Upper lobe of right lung (tissue), 1 donor: Measurements from ENCODE around the gene INMT. TPM values are rescaled to one million over a fixed set of nuclear protein-coding genes. Genes with fewer than 3 reads are reported as not detected.
"Not testable (repeated sequence)": the region's sequence is repeated elsewhere in the genome, so short reads cannot be mapped to it uniquely, and the experiment has no call there.

Source experiments
- ATAC-seq: fragments of 200-7000 bp; cut with Tn5 transposase; one replicate; pipeline ENCODE4 v1.9.1; 2020; ENCODE audit warnings: mild to moderate bottlenecking, moderate library complexity
- DNase-seq: peaks from one replicate; pipeline ENCODE4 v3.0.0-alpha.2; 2020
- H3K27ac ChIP-seq: fragments of 200-600 bp; one replicate; pipeline ENCODE4 v1.8.0; 2022
- H3K27me3 ChIP-seq: fragments of 200-600 bp; one replicate; pipeline ENCODE4 v1.8.0; 2022; ENCODE audit warnings: mild to moderate bottlenecking
- H3K36me3 ChIP-seq: fragments of 200-600 bp; one replicate; pipeline ENCODE4 v1.8.0; 2022
- H3K4me1 ChIP-seq: fragments of 200-600 bp; one replicate; pipeline ENCODE4 v1.8.0; 2022
- H3K4me3 ChIP-seq: fragments of 200-600 bp; one replicate; pipeline ENCODE4 v1.8.0; 2022; ENCODE audit warnings: mild to moderate bottlenecking
- H3K9me3 ChIP-seq: fragments of 200-600 bp; one replicate; pipeline ENCODE4 v1.8.0; 2022
- intact Hi-C: fragments of 100-400 bp; cut with DNase I; formaldehyde crosslinking; loops from one replicate; pipeline ENCODE4 v1.11.0; 2022
- total RNA-seq: library from RNA; stranded (reverse); fragmentation: NEBNext Ultra II Directional; extraction: Animal tissue kit (Norgen Biotek cat#: 25700); gene quantifications from one replicate; pipeline ENCODE4 v1.2.1, GENCODE V29; 2021
- TF ChIP-seq, protein P1 (sequence below): fragments of 200-600 bp; IDR thresholded peaks from one replicate; pipeline ENCODE4 v1.8.0; 2022; ENCODE audit warnings: antibody characterized with exemption
- donor health status: DM: no; HTN: yes; CAD: no; lungs with severe emphysema.

INMT gene
- total RNA-seq, 1 donor from 2014 or later, result 501 TPM

DNA sequence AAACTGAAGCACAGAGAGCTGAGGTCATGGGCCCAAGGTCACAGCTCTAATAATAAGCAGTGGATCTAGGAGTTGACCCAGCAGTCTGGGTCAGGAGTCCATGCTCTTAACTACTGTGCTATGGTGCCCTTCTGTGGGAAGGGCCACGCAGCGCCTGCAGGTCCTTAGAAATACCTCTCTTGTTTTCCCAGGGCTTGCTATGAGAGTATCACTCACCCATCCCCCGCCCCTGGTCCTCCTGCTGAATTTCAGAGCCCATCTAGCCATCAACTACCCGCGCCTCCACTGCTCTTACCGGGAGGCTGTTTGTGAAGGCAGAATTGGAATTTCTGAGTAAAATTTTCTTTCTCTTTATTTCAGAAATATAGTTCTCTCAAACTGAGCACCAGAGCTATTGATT, 42.4 kb upstream of the INMT start:
- TF ChIP-seq, protein P1, sequence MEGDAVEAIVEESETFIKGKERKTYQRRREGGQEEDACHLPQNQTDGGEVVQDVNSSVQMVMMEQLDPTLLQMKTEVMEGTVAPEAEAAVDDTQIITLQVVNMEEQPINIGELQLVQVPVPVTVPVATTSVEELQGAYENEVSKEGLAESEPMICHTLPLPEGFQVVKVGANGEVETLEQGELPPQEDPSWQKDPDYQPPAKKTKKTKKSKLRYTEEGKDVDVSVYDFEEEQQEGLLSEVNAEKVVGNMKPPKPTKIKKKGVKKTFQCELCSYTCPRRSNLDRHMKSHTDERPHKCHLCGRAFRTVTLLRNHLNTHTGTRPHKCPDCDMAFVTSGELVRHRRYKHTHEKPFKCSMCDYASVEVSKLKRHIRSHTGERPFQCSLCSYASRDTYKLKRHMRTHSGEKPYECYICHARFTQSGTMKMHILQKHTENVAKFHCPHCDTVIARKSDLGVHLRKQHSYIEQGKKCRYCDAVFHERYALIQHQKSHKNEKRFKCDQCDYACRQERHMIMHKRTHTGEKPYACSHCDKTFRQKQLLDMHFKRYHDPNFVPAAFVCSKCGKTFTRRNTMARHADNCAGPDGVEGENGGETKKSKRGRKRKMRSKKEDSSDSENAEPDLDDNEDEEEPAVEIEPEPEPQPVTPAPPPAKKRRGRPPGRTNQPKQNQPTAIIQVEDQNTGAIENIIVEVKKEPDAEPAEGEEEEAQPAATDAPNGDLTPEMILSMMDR, result no peak
- DNase-seq (no peak), ATAC-seq (no peak)
- H3K27me3 ChIP-seq, result no peaks in the 10 kb centered on the region
- no peaks in the 10 kb centered on the region for H3K4me1 ChIP-seq
- no peak overlapping the region for H3K27ac ChIP-seq
- intact Hi-C loops, result no loop called here
- H3K9me3 ChIP-seq, result no peaks in the 10 kb centered on the region
- H3K36me3 ChIP-seq, result no peaks in the 10 kb centered on the region
- no peak overlapping the region for H3K4me3 ChIP-seq

DNA sequence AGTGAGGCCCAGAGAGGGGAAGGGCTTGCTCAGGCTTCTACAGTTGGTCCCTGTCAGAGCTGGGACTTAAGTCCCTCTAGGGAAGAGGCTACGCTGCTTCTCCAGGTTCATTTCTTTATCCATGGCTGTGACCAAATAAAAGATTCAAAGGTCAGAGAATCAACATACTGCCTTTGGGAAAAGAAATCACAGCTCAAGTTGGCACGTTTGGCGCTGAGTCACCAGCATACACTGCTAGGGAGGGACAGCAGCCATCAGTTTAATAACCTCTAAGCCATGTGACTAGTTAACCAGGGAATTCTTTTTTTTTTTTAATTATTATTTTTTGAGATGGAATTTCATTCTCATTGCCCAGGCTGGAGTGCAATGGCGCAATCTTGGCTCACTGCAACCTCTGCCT, 41.3 kb upstream of the INMT start:
- no peak for ATAC-seq
- Histone ChIP-seq H3K27ac (no peak overlapping the region), H3K4me1 (no peaks in the 10 kb centered on the region)

DNA sequence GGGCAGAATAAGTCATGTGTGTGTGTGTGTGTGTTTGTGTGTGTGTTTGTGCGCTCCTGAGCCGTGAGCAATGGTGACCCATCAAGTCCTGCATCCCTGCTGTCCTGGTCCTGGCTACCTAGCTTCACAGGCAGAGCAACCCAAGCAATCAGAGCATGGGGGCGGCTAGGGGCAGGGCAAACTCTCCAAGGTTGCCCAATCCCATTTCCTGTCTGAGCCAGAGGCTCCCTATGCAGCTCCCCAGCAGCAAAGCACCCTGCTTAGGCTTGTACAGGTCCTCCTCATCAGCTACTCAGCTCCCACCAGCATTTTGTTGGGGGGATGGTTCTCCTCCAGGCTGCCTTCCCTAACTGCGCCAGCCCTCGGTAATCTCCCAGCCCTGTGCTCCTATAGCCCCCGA, 38.5 kb upstream of the INMT start:
- ATAC-seq (peak; percentile 21), DNase-seq (peak; percentile 31)
- Histone ChIP-seq H3K27ac (no peak overlapping the region), H3K36me3 (no peaks in the 10 kb centered on the region), H3K27me3 (no peaks in the 10 kb centered on the region), H3K4me3 (no peak overlapping the region), H3K4me1 (no peaks in the 10 kb centered on the region), H3K9me3 (peaks cover 2% of the 10 kb centered on the region)
- TF ChIP-seq, protein P1, result no peak
- intact Hi-C loops, result no loop called here

More for the DNA sequence above, 41.3 kb upstream of the INMT start:
- intact Hi-C loops, result no loop called here
- DNase-seq, result no peak
- TF ChIP-seq, protein P1, result no peak
- no peaks in the 10 kb centered on the region for H3K9me3 ChIP-seq
- no peaks in the 10 kb centered on the region for H3K27me3 ChIP-seq
- H3K36me3 ChIP-seq, result no peaks in the 10 kb centered on the region
- no peak overlapping the region for H3K4me3 ChIP-seq

DNA sequence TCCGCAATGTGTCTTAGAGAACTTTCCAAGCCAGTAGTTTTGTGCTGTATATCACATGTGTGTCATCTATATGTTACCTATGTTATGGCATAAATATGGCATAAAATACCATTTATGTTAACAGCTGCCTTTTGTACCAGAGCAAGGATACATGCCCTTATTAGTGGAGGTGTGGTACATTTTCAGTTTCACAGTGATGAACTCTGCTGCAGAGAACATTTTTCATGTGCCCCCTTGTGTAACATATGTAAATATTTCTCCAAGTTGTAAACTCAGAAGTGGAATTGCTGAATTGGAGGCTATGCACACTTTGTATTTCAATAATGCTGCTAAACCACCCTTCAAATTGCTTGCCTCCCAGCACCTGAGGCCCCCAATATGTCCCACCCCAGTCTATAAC, 37.8 kb upstream of the INMT start:
- TF ChIP-seq, protein P1, result no peak
- no peaks in the 10 kb centered on the region for H3K4me1 ChIP-seq
- ATAC-seq, result no peak

DNA sequence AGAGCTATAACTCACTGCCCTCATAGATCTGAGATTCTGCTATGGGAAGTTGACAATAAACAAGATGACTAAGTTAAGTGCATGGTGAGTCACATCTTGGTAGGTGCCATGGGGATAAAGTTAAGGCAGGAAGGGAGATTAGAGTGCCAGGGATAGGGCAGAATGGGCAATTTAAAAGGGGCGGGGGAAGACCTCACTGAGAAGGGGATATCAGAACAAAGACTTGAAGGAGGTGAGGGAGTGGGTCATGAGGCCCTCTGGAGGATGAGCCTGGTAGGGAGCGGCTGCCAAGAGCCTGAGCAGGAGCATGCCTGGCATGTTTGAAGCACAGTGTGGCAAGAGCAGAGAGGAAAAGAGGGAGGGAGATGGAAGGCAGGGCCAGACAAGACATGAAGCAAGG, 34.8 kb upstream of the INMT start:
- no peak overlapping the region for H3K4me3 ChIP-seq
- DNase-seq (peak; percentile 11), ATAC-seq (peak; percentile 17)
- peaks cover 4% of the 10 kb centered on the region for H3K9me3 ChIP-seq
- H3K27ac ChIP-seq, result no peak overlapping the region
- TF ChIP-seq, protein P1, result no peak
- H3K27me3 ChIP-seq, result no peaks in the 10 kb centered on the region
- H3K4me1 ChIP-seq, result no peaks in the 10 kb centered on the region
- intact Hi-C loops, result no loop called here
- no peaks in the 10 kb centered on the region for H3K36me3 ChIP-seq

More for the DNA sequence above, 37.8 kb upstream of the INMT start:
- Histone ChIP-seq H3K27me3 (no peaks in the 10 kb centered on the region), H3K27ac (no peak overlapping the region), H3K36me3 (no peaks in the 10 kb centered on the region), H3K4me3 (no peak overlapping the region), H3K9me3 (peaks cover 4% of the 10 kb centered on the region)
- intact Hi-C loops, result no loop called here
- DNase-seq, result no peak

DNA sequence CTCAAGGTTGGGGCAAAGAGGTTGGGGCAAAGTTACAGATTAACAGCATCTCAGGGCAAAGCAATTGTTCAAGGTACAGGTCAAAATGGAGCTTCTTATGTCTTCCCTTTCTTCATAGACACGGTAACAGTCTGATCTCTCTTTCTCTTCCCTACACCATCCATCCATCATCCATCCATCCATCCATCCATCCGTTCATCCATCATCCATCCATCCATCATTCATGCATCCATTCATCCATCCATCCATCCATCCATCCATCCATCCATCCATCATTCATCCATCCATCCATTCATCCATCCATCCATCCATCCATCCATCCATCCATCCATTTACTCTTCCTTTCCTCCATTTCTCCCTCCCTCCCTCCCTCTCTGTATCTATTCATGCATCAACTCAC, 32.5 kb upstream of the INMT start:
- H3K4me3 ChIP-seq, DNase-seq, intact Hi-C loops, H3K4me1 ChIP-seq, H3K27ac ChIP-seq, H3K9me3 ChIP-seq, H3K27me3 ChIP-seq, ATAC-seq, H3K36me3 ChIP-seq: not testable (repeated sequence)
